Ammon's horn (tissue), 1 donor: ENCODE data around the gene CSNK1D.
"Not testable (repeated sequence)": the region's sequence is repeated elsewhere in the genome, so short reads cannot be mapped to it uniquely, and the experiment has no call there.

ENCODE experiments used
- DNase-seq: peaks from one replicate; pipeline ENCODE4 v3.0.0-alpha.2; 2016; ENCODE audit warnings: low spot score

CSNK1D gene

GRCh38 chr17:82193050-82193449 is 80.5 kb downstream of the CSNK1D start:
- not testable (repeated sequence) for DNase-seq
